Loucy (cell line): ENCODE measurements around the gene PPP2R5C.

ENCODE experiments used
- CTCF ChIP-seq: fragments of 200-600 bp; sonication (generic); conservative IDR thresholded peaks from 2 replicates; pipeline ENCODE4 v1.5.1; 2014; ENCODE audit warnings: mild to moderate bottlenecking, antibody characterized with exemption, low read length
- EZH2phosphoT487 ChIP-seq: fragments of 200-600 bp; IDR thresholded peaks from 2 replicates; pipeline ENCODE4 v1.6.1; 2018; ENCODE audit warnings: antibody characterized with exemption, mild to moderate bottlenecking, moderate library complexity, borderline replicate concordance

GRCh38 chr14:101962503-101962874 is 201.0 kb downstream of the PPP2R5C start:
- TF ChIP-seq CTCF (no peak), EZH2phosphoT487 (no peak)
